ENCODE results near the gene NCR2.
A peak's percentile ranks its signal among the peaks of the same experiment; 100 is the strongest.
"Not testable (repeated sequence)": the region's sequence is repeated elsewhere in the genome, so short reads cannot be mapped to it uniquely, and the experiment has no call there.

Gene NCR2

GRCh38 chr6:41335296-41335695, at the start of gene NCR2:
Gene NCR2 (plus strand): TSS chr6:41335608. CDS start chr6:41335877, 269 bp downstream.
- DNase-seq (ENCODE audit: low read depth in 1 of 2, low spot score in 1 of 2) = no peak

- no peak for DNase-seq (ENCODE audit: low read depth in 1 of 2, low spot score in 1 of 2)
Observed at GRCh38 chr6:41286544-41287346, 48.7 kb upstream of the NCR2 start, which contains the start of gene TREM1. Gene TREM1 (minus strand): TSS chr6:41286682. CDS start chr6:41286655, 27 bp downstream.

- no peak for DNase-seq (ENCODE audit: low read depth in 1 of 2, low spot score in 1 of 2)
Observed at GRCh38 chr6:41288030-41288753, 47.2 kb upstream of the NCR2 start.

- no peak for DNase-seq (ENCODE audit: low read depth in 1 of 2, low spot score in 1 of 2)
Observed at GRCh38 chr6:41288754-41289129, 46.7 kb upstream of the NCR2 start.

GRCh38 chr6:41289815-41290214, 45.6 kb upstream of the NCR2 start:
- DNase-seq (ENCODE audit: low read depth in 1 of 2, low spot score in 1 of 2) = no peak

- no peak for DNase-seq (ENCODE audit: low read depth in 1 of 2, low spot score in 1 of 2)
Observed at GRCh38 chr6:41291717-41292116, 43.7 kb upstream of the NCR2 start.

GRCh38 chr6:41294214-41294872, 41.1 kb upstream of the NCR2 start:
- DNase-seq (ENCODE audit: low read depth in 1 of 2, low spot score in 1 of 2) = no peak

GRCh38 chr6:41297248-41297647, 38.2 kb upstream of the NCR2 start:
- not testable (repeated sequence) for DNase-seq (ENCODE audit: low read depth in 1 of 2, low spot score in 1 of 2)

- DNase-seq (ENCODE audit: low read depth in 1 of 2, low spot score in 1 of 2) = no peak
Observed at GRCh38 chr6:41298785-41299502, 36.5 kb upstream of the NCR2 start.

- no peak for DNase-seq (ENCODE audit: low read depth in 1 of 2, low spot score in 1 of 2)
Observed at GRCh38 chr6:41302638-41303037, 32.8 kb upstream of the NCR2 start.

- DNase-seq (ENCODE audit: low read depth in 1 of 2, low spot score in 1 of 2) = no peak
Observed at GRCh38 chr6:41306187-41306854, 29.1 kb upstream of the NCR2 start.

GRCh38 chr6:41315203-41315602, 20.2 kb upstream of the NCR2 start:
- no peak for DNase-seq (ENCODE audit: low read depth in 1 of 2, low spot score in 1 of 2)

GRCh38 chr6:41315943-41316620, 19.3 kb upstream of the NCR2 start:
- no peak for DNase-seq (ENCODE audit: low read depth in 1 of 2, low spot score in 1 of 2)

- no peak for DNase-seq (ENCODE audit: low read depth in 1 of 2, low spot score in 1 of 2)
Observed at GRCh38 chr6:41318261-41318653, 17.2 kb upstream of the NCR2 start.

- peak; percentile 66 to 72 for DNase-seq (ENCODE audit: low read depth in 1 of 2, low spot score in 1 of 2)
Observed at GRCh38 chr6:41318654-41319565, 16.5 kb upstream of the NCR2 start.

GRCh38 chr6:41321183-41321582, 14.2 kb upstream of the NCR2 start:
- no peak for DNase-seq (ENCODE audit: low read depth in 1 of 2, low spot score in 1 of 2)

- DNase-seq (ENCODE audit: low read depth in 1 of 2, low spot score in 1 of 2) = no peak
Observed at GRCh38 chr6:41325446-41326066, 9.9 kb upstream of the NCR2 start.

- DNase-seq (ENCODE audit: low read depth in 1 of 2, low spot score in 1 of 2) = no peak
Observed at GRCh38 chr6:41326092-41326491, 9.3 kb upstream of the NCR2 start.

GRCh38 chr6:41327177-41327576, 8.2 kb upstream of the NCR2 start:
- no peak for DNase-seq (ENCODE audit: low read depth in 1 of 2, low spot score in 1 of 2)
